SK-N-SH (cell line): ENCODE measurements around the gene TET2. TPM values are rescaled to one million over a fixed set of nuclear protein-coding genes. Genes with fewer than 3 reads are reported as not detected.

Source experiments
- CTCF ChIA-PET: fragments of 300-600, 350-600 bp; formaldehyde crosslinking; extraction: SDS; loops from one replicate; lab custom pipeline; 2021; lab: Yijun Ruan, JAX
- POLR2A ChIA-PET: fragments of 350-600 bp; sonication (Branson Sonifier 250); formaldehyde crosslinking; extraction: SDS; loops from one replicate; lab custom pipeline; 2020; ENCODE audit warnings: antibody characterized with exemption, inconsistent platforms; lab: Yijun Ruan, JAX
- DNase-seq: peaks from one replicate; pipeline ENCODE4 v3.0.0; 2012
- H2AFZ ChIP-seq: fragments of 200-600 bp; sonication (generic); 2 replicates; pipeline ENCODE4 v1.8.1; 2016; ENCODE audit warnings: antibody characterized with exemption, mild to moderate bottlenecking, low read depth
- H3F3A ChIP-seq: fragments of 200-600 bp; sonication (generic); replicated peaks from 2 replicates; pipeline ENCODE3; 2016; ENCODE audit warnings: antibody characterized with exemption, mild to moderate bottlenecking; ENCODE audit not compliant: insufficient read depth
- H3K27ac ChIP-seq, 2 experiments: fragments of 200-500 bp in 1 of 2; fragments of 200-600 bp in 1 of 2; sonication (Bioruptor generic) in 1 of 2; sonication (generic), shearing (Covaris generic) in 1 of 2; 2 replicates each; pipeline versions ENCODE4 v1.5.1 to v1.6.1; 2014 to 2016; ENCODE audit warnings: low read depth in 2 of 2, inconsistent platforms in 1 of 2, low read length in 1 of 2, mild to moderate bottlenecking in 1 of 2, mixed read lengths in 1 of 2
- H3K27me3 ChIP-seq: fragments of 200-600 bp; sonication (generic), shearing (Covaris generic); 2 replicates; pipeline ENCODE4 v1.6.1; 2016; ENCODE audit warnings: mixed run types; ENCODE audit not compliant: insufficient read depth
- H3K36me3 ChIP-seq, 2 experiments: fragments of 200-500 bp in 1 of 2; fragments of 200-600 bp in 1 of 2; sonication (Bioruptor generic) in 1 of 2; sonication (generic) in 1 of 2; replicated peaks in 1 of 2; 2 replicates each; pipeline versions ENCODE3 to v1.5.1; 2014 to 2016; ENCODE audit warnings: low read length in 1 of 2, mild to moderate bottlenecking in 1 of 2; ENCODE audit not compliant: insufficient read depth in 2 of 2, control insufficient read depth in 1 of 2
- H3K4me1 ChIP-seq, 2 experiments: fragments of 200-500 bp in 1 of 2; fragments of 200-600 bp in 1 of 2; sonication (Bioruptor generic) in 1 of 2; sonication (generic), shearing (Covaris generic) in 1 of 2; 2 replicates each; pipeline versions ENCODE4 v1.5.1 to v1.6.1; 2014 to 2016; ENCODE audit warnings: low read depth in 1 of 2, low read length in 1 of 2, mixed run types in 1 of 2; ENCODE audit not compliant: insufficient read depth in 2 of 2, control insufficient read depth in 1 of 2
- H3K4me2 ChIP-seq: fragments of 200-600 bp; sonication (generic), shearing (Covaris generic); 2 replicates; pipeline ENCODE4 v1.6.1; 2017; ENCODE audit warnings: mixed run types
- H3K4me3 ChIP-seq, 2 experiments: fragments of 200-500 bp in 1 of 2; fragments of 200-600 bp in 1 of 2; sonication (Bioruptor generic) in 1 of 2; sonication (generic), shearing (Covaris generic) in 1 of 2; 2 replicates each; pipeline versions ENCODE4 v1.5.1 to v1.8.1; 2014 to 2016; ENCODE audit warnings: low read depth in 2 of 2, inconsistent platforms in 1 of 2, low read length in 1 of 2, mild to moderate bottlenecking in 1 of 2, mixed read lengths in 1 of 2, moderate library complexity in 1 of 2
- H3K79me2 ChIP-seq: fragments of 200-600 bp; sonication (generic); 2 replicates; pipeline ENCODE4 v1.8.1; 2017; ENCODE audit warnings: mild to moderate bottlenecking; ENCODE audit not compliant: insufficient read depth
- H3K9ac ChIP-seq: fragments of 200-600 bp; sonication (generic); 2 replicates; pipeline ENCODE4 v1.6.1; 2017; ENCODE audit warnings: mixed run types
- H3K9me2 ChIP-seq: fragments of 200-600 bp; sonication (generic); 2 replicates; pipeline ENCODE4 v1.6.1; 2017; ENCODE audit warnings: mixed run types
- H3K9me3 ChIP-seq: fragments of 200-600 bp; sonication (generic); 2 replicates; pipeline ENCODE4 v1.6.1; 2017; ENCODE audit warnings: mixed run types, mild to moderate bottlenecking, moderate library complexity
- H4K20me1 ChIP-seq: fragments of 200-600 bp; sonication (generic); 2 replicates; pipeline ENCODE4 v1.6.1; 2017; ENCODE audit warnings: mild to moderate bottlenecking, mixed run types; ENCODE audit not compliant: insufficient read depth
- CTCF ChIP-seq: fragments of 200-600 bp; sonication (generic); IDR thresholded peaks from 2 replicates; pipeline ENCODE4 v1.6.1; 2017; ENCODE audit warnings: antibody characterized with exemption, mild to moderate bottlenecking, moderate library complexity
- ELF1 ChIP-seq: IDR thresholded peaks from 2 replicates; pipeline ENCODE4 v1.4.0; 2012
- EP300 ChIP-seq, 2 experiments: IDR thresholded peaks; 2 replicates each; pipeline versions ENCODE4 v1.4.0 to v1.6.1; 2012; ENCODE audit warnings: borderline replicate concordance in 1 of 2, low read depth in 1 of 2, low read length in 1 of 2
- EZH2phosphoT487 ChIP-seq: fragments of 200-600 bp; sonication (generic); IDR thresholded peaks from 2 replicates; pipeline ENCODE4 v1.6.1; 2017; ENCODE audit warnings: low read depth, mixed run types, mild to moderate bottlenecking, antibody characterized with exemption, moderate library complexity, borderline replicate concordance
- FOSL2 ChIP-seq: IDR thresholded peaks from 2 replicates; pipeline ENCODE4 v1.4.0; 2012; ENCODE audit warnings: low read depth, mild to moderate bottlenecking, moderate library complexity, borderline replicate concordance
- FOXJ3 ChIP-seq: sonication (generic); formaldehyde crosslinking; IDR thresholded peaks from 2 replicates; pipeline ENCODE4 v1.5.1; 2020; ENCODE audit warnings: mild to moderate bottlenecking, missing genetic modification reagents
- GATA2 ChIP-seq: sonication (generic); formaldehyde crosslinking; IDR thresholded peaks from 2 replicates; pipeline ENCODE4 v1.5.0; 2020; ENCODE audit warnings: mild to moderate bottlenecking, missing genetic modification reagents
- JUND ChIP-seq: IDR thresholded peaks from 2 replicates; pipeline ENCODE4 v1.4.0; 2012
- MAX ChIP-seq: IDR thresholded peaks from 2 replicates; pipeline ENCODE4 v1.4.0; 2012; ENCODE audit warnings: low read depth
- MXI1 ChIP-seq: IDR thresholded peaks from 2 replicates; pipeline ENCODE4 v1.6.1; 2012; ENCODE audit warnings: mild to moderate bottlenecking, low read depth, low read length, improper control_type of control experiment
- NRF1 ChIP-seq: IDR thresholded peaks from 2 replicates; pipeline ENCODE4 v1.6.1; 2012; ENCODE audit warnings: low read depth, mild to moderate bottlenecking, low read length
- POLR2AphosphoS5 ChIP-seq: IDR thresholded peaks from 2 replicates; pipeline ENCODE4 v1.6.1; 2012; ENCODE audit warnings: low read depth, low read length
- RCOR1 ChIP-seq: fragments of 150-350 bp; IDR thresholded peaks from 2 replicates; pipeline ENCODE4 v1.6.1; 2017; ENCODE audit warnings: antibody characterized with exemption, low read length
- REST ChIP-seq: IDR thresholded peaks from 2 replicates; pipeline ENCODE4 v1.6.1; 2012; ENCODE audit warnings: mild to moderate bottlenecking, low read depth, low read length, moderate library complexity
- SIN3A ChIP-seq: IDR thresholded peaks from 2 replicates; pipeline ENCODE4 v1.6.1; 2012; ENCODE audit warnings: low read depth, mild to moderate bottlenecking, low read length, moderate library complexity, borderline replicate concordance
- SMC3 ChIP-seq: IDR thresholded peaks from 2 replicates; pipeline ENCODE4 v1.6.1; 2012; ENCODE audit warnings: low read depth, low read length, improper control_type of control experiment
- TEAD4 ChIP-seq: IDR thresholded peaks from 2 replicates; pipeline ENCODE4 v1.4.0; 2012; ENCODE audit warnings: mild to moderate bottlenecking, borderline replicate concordance; ENCODE audit not compliant: insufficient read depth
- USF1 ChIP-seq: IDR thresholded peaks from 2 replicates; pipeline ENCODE4 v1.4.0; 2012; ENCODE audit warnings: low read depth, borderline replicate concordance
- YY1 ChIP-seq: IDR thresholded peaks from 2 replicates; pipeline ENCODE4 v1.4.0; 2012; ENCODE audit warnings: low read depth, mild to moderate bottlenecking
- ZBTB33 ChIP-seq: IDR thresholded peaks from 2 replicates; pipeline ENCODE4 v1.4.0; 2012; ENCODE audit warnings: low read depth, borderline replicate concordance
- WGBS: methylation state at CpG from one replicate; pipeline ENCODE4 v1.1.6; 2017; ENCODE audit warnings: low lambda C conversion rate; 5-methylcytosine and 5-hydroxymethylcytosine counted together
- polyA plus RNA-seq, 3 experiments: library from polyadenylated mRNA; depleted of rRNA; stranded (reverse); fragments of >200 nt; gene quantifications; 2 replicates each; pipeline ENCODE4 v1.2.3, GENCODE V29; 2012

The TET2 gene
- polyA plus RNA-seq, 1 of the 3 experiments (the other 2 are of a cell fraction) = 3.5 TPM

GRCh38 chr4:105236916-105237311, 90.2 kb downstream of the TET2 start:
- POLR2A ChIA-PET = no interaction called here
- H3K9me2 ChIP-seq = no peaks in the 10 kb centered on the region
- CTCF ChIA-PET = interaction anchor here (1.1 kb wide), 1 partner anchor 16 kb away, joined by 3 read pairs; no protein-coding TSS in a partner anchor
- no peak for TF ChIP-seq FOXJ3
- no peak for TF ChIP-seq RCOR1
- TF ChIP-seq GATA2 (CRISPR knock-in tag) = no peak
- H3K27ac ChIP-seq = no peak overlapping the region; a peak in 1 of 4 replicates
- H3K9ac ChIP-seq = no peak overlapping the region
- WGBS = 94% methylated on average over 2 of the region's 2 CpGs
- no peak for DNase-seq
- no peak overlapping the region for H2AFZ ChIP-seq
- H3K36me3 ChIP-seq = peaks cover 38 to 44% of the 10 kb centered on the region in 2 experiments
- peaks cover 12% of the 10 kb centered on the region; the same call in 1 of the 2 replicates for H3K79me2 ChIP-seq
- H4K20me1 ChIP-seq = 0 out of 2 replicates have a peak, but pooled peaks cover 4% of the 10 kb centered on the region
- peaks cover 4% of the 10 kb centered on the region for H3F3A ChIP-seq
- no peak overlapping the region for H3K4me3 ChIP-seq
- H3K4me2 ChIP-seq = no peak overlapping the region
- H3K27me3 ChIP-seq = no peaks in the 10 kb centered on the region
- peaks cover 0 to 9% of the 10 kb centered on the region in 2 experiments; a peak in 1 of 4 replicates for H3K4me1 ChIP-seq
- no peaks in the 10 kb centered on the region for H3K9me3 ChIP-seq

- no peak for DNase-seq
- Histone ChIP-seq H3K4me3 (no peak overlapping the region), H4K20me1 (no peaks in the 10 kb centered on the region), H3K9me3 (no peaks in the 10 kb centered on the region), H3K27ac (no peak overlapping the region), H3K9me2 (no peaks in the 10 kb centered on the region), H3K27me3 (no peaks in the 10 kb centered on the region), H3K9ac (no peak overlapping the region), H3K36me3 (peaks cover 44 to 49% of the 10 kb centered on the region in 2 experiments), H2AFZ (no peak overlapping the region), H3K4me1 (peaks cover 0 to 7% of the 10 kb centered on the region in 2 experiments; a peak in 1 of 4 replicates), H3K79me2 (peaks cover 5% of the 10 kb centered on the region; the same call in 1 of the 2 replicates), H3K4me2 (no peak overlapping the region), H3F3A (peaks cover 4% of the 10 kb centered on the region)
- ChIA-PET CTCF (interaction anchor here (1.0 kb wide), 1 partner anchor 8 kb away, joined by 3 read pairs; no protein-coding TSS in a partner anchor), POLR2A (no interaction called here)
- WGBS = 95% methylated on average over 5 of the region's 5 CpGs
- TF ChIP-seq YY1 (no peak), FOSL2 (no peak), SMC3 (no peak), ELF1 (no peak), FOXJ3 (no peak), SIN3A (no peak), ZBTB33 (no peak), JUND (no peak), CTCF (no peak), MXI1 (no peak), EZH2phosphoT487 (no peak), POLR2AphosphoS5 (no peak), REST (no peak), EP300 (IDR thresholded peaks at IDR 0.05; ENCODE audit: borderline replicate concordance in 1 of 2, low read depth in 1 of 2, low read length in 1 of 2) (no peak), USF1 (no peak), NRF1 (no peak), MAX (no peak), TEAD4 (no peak)
These were observed 93.4 kb downstream of the TET2 start for GRCh38 chr4:105240037-105240436.
